Measurements from ENCODE around the gene TMEM178A. TPM values are rescaled to one million over a fixed set of nuclear protein-coding genes. Genes with fewer than 3 reads are reported as not detected.

Gene TMEM178A
- total RNA-seq, 1 donor from 2014 or later: not detected

DNA sequence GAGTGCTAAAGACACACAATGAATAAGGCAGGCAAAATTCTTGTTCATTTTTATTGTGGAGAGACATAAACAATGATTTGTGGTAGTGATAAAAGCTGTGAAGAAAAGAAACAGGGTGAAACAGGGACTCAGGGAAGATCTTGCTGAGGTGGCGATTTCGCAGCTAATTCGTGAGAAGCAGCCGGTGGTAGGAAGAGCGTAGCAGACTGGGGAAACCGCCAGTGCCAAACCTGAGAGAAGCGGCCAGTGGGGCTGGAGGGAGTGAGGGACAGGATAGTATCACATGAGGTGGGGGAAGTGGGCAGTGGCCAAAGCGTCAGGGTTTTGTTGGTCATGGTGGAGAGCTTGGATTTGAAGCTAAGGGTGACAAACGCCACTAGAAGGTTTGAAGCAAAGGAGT is 42.3 kb downstream of the TMEM178A start:
- intact Hi-C loops (cut with micrococcal nuclease): no loop called here

DNA sequence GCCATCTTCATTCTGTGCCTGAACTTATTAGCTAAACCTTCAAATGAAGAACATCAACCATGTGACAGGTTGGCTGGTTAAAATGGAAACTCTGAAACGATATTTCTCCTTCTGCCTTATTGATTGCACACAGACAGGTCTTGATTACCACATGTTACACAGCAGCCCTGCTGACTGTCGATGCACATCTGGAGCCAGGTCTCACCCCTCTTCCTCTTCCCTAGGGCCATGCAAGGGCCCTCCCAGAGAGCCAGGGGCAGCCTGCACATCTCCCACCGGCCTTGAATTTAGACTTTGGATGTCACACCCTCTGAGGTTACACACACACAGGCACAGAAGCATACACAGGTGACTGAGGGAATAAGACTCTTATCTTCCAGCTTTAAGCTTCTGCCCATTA is 45.1 kb downstream of the TMEM178A start:
- intact Hi-C loops (cut with micrococcal nuclease): no loop called here

DNA sequence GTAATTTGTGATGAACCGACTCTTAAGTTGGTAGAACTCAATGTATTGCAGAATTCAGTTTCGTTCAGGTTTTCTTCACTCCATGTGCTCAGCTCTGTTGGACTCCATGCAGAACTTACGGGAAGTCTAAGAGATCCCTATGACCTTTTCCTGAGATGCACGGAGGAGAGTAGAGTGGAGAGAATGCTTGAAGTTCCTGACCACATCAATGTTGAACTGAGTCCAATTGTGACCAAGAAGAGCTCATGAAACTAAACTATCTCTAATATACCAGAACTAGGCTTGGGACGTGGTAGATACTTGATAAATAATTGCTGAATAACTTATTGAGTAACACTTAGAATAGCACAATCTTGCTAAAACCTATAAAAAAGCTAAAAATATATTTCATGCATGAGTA is 47.2 kb downstream of the TMEM178A start:
- intact Hi-C loops (cut with micrococcal nuclease): no loop called here

DNA sequence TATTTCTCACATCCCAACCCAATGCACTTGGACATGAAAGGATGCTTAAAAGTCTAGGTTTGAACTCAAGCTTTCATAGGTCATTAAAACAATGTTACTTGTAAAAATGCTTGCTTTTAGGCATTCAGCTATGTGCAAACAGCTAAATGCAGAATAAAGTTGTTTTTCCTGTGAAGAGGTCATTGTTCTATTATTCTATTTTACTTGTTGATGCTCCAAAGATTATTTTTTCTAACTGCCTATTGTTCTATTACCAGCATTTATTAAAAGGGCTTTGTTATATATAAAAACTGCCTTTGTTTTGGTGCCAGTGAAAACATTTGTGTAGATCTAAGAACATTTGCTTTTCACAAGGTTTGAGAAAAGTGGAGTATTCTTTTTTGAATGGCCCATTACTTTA is 49.4 kb downstream of the TMEM178A start:
- intact Hi-C loops (cut with micrococcal nuclease): no loop called here

DNA sequence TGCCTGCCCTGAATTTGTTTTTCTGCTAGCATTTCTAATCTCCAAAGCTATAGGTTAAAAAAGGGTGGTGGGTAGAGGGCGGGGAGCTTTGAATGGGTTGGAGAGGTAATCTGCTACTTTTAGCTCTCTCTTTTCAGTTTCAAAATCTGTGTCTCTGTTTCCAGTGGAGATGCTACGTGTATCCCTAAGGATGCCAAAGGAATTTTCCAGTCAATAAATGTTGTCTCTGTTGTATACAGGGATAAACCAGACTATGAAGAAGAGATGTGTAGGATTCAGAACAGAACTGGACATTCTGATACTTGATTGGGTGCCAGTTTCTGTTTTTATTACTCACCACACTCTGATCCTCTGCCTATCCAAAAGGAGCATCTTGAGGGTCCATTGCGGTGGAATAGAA is 50.1 kb downstream of the TMEM178A start:
- intact Hi-C loops (cut with micrococcal nuclease): no loop called here

DNA sequence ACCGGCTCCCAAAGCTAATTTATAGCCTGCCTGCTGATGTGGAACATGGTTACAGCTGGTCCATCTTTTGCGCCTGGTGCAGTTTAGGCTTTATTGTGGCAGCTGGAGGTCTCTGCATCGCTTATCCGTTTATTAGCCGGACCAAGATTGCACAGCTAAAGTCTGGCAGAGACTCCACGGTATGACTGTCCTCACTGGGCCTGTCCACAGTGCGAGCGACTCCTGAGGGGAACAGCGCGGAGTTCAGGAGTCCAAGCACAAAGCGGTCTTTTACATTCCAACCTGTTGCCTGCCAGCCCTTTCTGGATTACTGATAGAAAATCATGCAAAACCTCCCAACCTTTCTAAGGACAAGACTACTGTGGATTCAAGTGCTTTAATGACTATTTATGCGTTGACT is 51.4 kb downstream of the TMEM178A start:
- intact Hi-C loops (cut with micrococcal nuclease): no loop called here

DNA sequence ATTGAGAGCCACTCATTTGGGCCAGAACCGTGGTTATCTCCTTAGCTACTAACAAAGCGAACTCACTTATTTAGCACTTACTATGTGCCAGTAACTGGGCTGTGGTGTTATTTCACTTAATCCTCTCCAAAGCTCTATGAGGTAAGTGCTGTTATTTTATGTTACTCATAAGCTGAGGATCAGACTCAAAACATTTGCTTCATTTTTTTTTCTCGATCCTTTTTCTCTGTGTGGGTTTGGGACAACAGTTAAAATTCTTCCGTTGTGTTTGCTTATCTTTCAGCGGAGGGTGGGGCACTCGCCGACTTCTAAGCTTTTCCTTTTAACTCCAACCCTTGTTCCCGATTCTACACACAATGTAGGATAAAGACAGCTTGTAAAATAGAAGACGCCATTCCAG is 52.8 kb downstream of the TMEM178A start:
- intact Hi-C loops (cut with micrococcal nuclease): no loop called here

DNA sequence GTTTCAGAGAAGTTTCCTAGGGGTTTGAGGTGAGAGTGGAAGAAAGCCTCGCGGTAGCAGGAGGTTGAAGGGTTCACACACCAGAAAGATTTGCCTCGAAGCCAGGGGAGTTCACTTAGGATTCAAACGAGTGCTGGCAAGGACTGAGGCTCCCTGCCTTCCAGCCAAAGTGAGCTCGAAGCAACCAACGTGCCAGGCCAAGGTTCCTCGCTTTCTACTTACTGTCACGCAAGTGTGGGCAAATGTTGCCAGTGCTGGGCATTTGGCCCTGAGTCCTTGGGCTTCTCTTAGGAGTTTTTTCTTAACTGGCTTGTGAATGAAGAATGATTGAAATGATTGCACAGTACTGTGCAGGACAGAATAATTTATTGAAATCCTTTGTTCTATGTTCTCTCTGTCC is 53.6 kb downstream of the TMEM178A start:
- intact Hi-C loops (cut with micrococcal nuclease): no loop called here

DNA sequence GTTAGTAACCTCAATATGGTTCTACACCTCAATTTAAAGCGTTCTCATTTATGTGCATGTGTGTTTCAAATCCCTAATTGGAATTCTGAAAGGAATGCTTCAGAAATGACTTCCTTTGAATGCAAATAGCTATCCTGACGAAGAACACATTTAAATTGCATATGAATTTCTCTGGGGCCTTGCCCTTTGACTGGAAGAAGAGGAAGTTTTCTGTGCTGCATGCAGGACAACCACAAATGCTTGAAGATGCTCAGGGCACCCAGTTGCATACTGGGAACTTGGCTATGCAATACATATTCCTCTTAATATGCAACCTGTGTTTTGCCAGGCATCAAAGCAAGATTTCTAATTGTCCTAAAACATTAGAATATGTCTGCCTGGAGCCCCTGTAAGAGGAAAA is 55.3 kb downstream of the TMEM178A start:
- intact Hi-C loops (cut with micrococcal nuclease): loop anchor here (10.0 kb wide), 1 partner anchor 206 kb away; no protein-coding TSS in a partner anchor

DNA sequence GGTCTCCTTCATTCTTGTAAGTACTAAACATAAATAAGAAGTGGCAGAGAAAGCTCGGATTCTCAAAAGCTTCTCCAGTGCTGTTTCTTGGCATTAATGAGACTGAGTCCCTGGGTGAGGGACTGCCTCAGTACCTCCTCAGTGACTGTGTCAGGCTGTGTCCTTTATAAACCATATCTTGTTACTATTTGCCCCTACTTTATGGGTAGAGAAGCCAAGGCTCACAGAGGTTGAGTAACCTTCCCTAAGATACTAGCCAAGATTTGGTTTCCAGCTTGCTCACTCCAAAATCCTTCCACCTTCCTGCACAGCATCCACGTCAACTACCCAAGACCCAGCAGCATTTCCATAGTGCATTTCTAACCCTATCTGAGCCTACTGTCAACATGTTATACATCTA is 57.8 kb downstream of the TMEM178A start:
- intact Hi-C loops (cut with micrococcal nuclease): loop anchor here (10.0 kb wide), 1 partner anchor 209 kb away; no protein-coding TSS in a partner anchor

DNA sequence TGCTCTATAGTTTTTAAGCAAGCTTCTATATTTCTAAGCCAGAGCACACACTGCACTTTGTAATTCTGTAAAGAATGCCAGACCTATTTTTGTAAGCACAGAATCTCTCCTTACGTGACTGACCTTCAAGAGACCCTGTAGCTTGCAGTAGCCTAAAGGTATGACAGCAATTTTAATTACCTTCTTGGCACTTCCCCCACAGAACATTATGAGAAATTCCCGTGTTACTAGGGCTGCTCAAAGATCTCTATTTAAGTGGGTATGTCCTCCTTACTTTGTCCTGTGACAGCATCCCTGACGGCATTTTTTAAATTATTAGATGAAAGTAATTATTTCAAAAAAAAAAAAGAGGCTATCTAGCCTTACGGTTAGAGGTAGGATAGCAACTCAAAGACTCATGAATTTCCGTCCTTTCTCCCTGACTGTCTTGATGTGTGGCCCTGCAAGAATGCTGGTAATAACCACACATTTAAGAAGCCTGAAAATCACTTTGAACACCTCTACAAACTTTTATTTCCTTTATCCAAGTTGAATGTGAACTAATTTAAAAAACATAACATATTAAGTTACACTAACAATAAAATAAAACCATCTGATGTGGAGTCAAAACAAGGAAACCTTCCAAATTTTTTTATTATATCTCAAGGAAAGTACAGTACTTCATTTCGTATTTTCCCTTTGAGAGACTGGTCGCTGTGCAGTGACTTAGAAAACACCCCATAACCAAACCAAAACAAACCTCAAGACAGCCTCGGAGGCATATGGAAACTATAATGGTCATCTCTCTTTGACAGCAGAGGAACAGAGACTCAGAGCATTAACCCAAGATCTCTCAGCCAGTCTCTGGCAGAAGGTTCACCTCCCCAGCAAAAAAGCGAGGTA is 58.5 kb downstream of the TMEM178A start:
- intact Hi-C loops (cut with micrococcal nuclease): loop anchor here (10.0 kb wide), 1 partner anchor 209 kb away; no protein-coding TSS in a partner anchor

DNA sequence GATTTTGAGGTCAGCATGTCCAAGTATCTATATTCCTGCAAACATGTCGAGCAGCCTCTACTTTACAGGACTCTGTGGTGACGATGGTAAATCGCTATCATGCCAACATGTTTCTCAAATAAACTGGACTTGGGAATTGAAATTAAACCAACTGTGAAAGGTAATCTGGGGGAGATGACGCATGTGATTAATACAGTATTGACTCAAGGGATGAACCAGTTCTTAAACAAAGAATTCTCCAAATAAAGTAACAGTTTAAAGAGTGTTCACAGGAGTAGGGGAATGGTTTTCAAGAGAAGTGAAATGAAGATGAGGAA is 59.1 kb downstream of the TMEM178A start:
- intact Hi-C loops (cut with micrococcal nuclease): loop anchor here (10.0 kb wide), 1 partner anchor 210 kb away; no protein-coding TSS in a partner anchor

DNA sequence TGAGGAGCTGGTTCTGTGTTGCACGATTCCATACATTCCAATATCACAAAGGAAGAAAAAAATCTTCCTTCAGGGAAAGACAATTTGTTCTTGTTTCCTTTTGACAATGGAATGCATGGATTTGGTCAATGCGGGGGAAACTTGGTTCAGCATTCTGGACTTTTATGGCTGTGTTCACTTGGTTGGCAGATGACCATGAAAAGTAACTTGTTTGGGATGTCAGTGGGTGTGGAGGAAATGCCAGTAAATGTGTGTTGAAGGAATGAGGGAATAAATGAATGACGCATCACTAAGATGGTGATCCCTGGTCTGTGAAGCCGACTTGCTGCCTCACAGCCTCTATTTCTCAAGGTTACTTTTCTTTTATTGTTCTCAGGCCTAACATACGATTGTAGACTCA is 59.7 kb downstream of the TMEM178A start:
- intact Hi-C loops (cut with micrococcal nuclease): loop anchor here (10.0 kb wide), 1 partner anchor 211 kb away; no protein-coding TSS in a partner anchor

DNA sequence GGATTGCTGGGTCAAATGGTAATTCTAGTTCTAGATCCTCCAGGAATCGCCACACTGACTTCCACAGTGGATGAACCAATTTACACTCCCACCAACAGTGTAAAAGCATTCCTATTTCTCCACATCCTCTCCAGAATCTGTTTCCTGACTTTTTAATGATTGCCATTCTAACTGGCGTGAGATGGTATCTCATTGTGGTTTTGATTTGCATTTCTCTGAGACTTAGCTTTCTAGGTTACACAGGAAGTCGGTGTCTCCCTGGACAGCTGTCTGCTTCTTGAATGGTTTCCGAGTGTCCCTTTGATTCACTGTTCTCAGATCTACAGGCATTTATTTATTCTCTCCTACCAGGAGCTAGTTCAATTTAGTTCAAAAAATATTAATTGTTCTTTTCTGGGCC is 62.4 kb downstream of the TMEM178A start:
- intact Hi-C loops (cut with micrococcal nuclease): loop anchor here (10.0 kb wide), 1 partner anchor 213 kb away; no protein-coding TSS in a partner anchor

DNA sequence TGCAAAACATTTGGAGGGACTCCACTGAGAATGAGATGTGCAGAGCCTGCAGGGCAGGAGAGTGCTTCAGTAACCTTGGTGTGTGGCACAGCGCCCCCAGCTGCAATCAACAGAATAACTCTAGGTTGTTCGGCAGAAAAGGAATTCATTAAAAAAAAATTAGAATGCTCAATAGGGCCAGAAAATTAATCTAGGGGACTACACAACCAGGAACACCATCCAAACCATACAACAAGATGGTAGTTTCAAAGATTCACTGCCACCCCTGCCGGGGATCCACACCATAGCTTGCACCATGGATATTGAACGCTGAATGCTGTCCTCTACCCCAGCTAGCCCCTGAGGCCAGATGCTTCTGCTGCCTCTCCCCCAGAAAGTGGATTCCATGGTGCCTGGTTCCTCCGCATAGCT is 63.2 kb downstream of the TMEM178A start:
- intact Hi-C loops (cut with micrococcal nuclease): loop anchor here (10.0 kb wide), 1 partner anchor 214 kb away; no protein-coding TSS in a partner anchor

DNA sequence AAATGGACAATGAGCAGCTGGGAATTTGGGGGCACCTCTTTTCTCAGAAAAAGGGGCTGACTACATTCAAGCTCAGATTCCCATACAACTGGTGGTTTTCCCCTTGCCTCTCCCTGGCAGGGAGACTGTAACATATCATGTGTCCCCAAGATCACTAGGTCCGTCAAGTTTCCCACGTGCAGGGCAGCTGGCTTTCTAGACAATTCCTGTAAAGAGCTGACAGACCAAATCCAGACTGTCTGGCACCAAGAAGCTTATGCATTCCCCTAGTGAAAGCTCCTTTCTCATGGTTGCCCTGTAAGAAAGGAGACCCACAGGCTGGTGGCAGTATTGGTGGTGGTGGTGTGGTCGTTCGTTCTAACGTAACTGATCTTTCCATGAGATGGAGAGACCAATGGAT is 64.6 kb downstream of the TMEM178A start:
- intact Hi-C loops (cut with micrococcal nuclease): loop anchor here (1.0 to 2.0 kb wide), 2 partner anchors 351 to 783 kb away; no protein-coding TSS in a partner anchor

DNA sequence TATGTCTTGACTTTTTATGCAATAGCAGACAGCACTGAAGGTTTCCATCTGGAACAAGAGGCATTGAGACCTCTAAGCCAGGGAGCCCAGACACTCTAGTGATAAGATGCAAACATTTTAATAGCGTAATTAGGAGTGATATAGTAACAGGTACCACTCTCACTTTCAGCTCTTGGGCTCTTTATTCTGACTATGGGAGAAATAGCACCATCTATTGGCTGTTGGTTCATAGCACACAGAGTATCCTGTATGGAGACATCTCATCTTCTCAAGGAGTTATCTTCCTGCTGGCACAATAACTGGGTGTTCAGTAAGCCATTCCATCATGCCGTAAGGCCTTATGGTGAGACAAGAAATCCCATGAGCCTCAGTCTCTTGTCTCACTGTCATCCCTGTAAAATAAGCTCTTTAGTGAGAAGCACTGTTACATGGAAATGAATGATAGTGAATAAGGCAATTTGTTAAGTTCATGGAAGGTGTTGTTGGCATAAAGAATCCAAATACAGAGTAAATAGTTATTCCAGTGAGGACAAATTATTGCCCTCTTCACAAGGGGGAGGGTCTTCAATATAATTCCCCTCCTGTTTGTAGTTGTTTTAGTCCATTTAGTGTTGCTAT is 65.1 kb downstream of the TMEM178A start:
- intact Hi-C loops (cut with micrococcal nuclease): loop anchor here (1.0 to 2.0 kb wide), 2 partner anchors 351 to 784 kb away; no protein-coding TSS in a partner anchor

DNA sequence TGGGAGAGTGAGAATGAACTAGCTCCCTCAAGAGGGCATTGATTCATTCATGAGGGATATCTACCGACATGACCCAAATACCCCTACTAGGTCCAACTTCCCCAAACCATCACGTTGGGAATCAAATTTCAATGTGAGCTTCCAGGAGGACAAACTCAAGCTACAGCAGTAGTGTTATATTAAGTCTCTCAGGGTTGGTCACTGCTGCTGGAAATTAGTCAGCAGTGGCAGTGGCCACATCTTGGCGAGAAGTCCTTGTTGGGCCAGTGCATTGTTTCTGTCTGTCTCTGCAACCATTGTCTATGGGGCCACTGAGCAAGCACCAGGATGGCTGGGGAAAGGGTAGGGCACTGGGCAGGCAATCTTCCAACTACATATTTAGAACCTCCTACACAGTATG is 65.8 kb downstream of the TMEM178A start:
- intact Hi-C loops (cut with micrococcal nuclease): loop anchor here (2.0 kb wide), 1 partner anchor 785 kb away; no protein-coding TSS in a partner anchor

DNA sequence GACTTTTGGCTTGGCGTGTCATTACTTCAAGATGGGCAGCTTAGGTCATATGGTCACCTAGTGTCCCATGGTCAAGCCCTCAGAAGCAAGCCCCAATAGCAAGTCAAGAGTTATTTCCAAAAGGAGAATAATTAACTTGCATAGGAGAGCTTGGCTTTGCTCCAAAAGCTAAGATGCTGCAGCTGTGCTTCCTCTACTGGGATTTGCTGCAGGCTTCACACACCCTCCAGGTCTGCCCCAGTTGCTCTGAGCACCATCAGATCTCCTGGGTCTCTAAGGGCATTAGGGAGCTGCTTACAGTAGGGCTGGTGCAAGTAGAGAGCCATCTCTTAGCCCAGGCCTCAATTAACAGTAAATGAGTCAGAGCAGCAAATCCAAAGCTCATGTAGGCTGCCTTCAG is 66.8 kb downstream of the TMEM178A start:
- intact Hi-C loops (cut with micrococcal nuclease): no loop called here

DNA sequence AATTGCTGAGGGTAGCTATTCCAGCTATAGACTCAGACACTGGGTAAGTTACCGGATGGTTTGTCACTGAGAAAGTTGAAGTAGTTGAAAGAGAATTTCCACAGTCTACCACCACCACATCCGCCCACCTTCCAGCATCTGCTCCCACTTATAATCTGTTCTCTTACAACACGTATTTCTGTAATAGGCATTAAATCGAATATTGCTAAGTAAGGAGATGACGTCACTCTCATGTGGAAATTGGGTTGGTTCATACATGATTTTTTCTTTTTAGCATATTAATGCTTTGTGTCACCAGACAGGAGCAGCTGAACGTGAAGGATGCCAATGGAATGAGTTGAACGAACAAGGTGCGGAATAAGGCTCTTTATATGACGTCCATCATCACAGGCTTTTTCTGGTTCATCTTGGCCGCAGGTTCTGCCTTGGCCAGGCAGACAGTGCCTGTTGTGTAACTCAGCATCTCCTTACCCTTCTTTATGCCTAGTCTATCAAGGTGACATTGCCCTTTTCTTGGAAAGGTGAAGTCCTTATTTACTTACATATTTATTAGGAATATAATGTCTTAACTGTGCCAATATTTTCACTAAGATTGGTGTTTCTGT is 67.5 kb downstream of the TMEM178A start:
- intact Hi-C loops (cut with micrococcal nuclease): no loop called here

DNA sequence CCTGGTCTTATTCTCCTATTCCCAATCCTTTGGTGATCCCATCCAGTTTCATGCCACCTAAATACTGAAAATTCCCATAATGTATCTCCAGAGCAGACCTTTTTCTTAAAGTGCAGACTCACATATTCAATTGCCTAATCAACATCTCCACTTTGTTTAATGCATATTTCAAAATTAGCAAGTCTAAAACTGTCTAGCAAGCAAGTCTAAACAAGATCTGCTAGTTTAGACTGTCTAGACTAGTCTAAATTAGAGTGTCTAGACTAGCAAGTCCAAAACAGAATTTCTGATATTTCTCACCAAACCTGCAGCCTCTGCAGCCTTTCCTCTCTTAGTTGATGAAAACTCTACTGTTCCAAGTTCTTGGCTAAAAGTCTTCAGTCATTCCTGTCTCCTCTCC is 68.7 kb downstream of the TMEM178A start:
- intact Hi-C loops (cut with micrococcal nuclease): no loop called here

DNA sequence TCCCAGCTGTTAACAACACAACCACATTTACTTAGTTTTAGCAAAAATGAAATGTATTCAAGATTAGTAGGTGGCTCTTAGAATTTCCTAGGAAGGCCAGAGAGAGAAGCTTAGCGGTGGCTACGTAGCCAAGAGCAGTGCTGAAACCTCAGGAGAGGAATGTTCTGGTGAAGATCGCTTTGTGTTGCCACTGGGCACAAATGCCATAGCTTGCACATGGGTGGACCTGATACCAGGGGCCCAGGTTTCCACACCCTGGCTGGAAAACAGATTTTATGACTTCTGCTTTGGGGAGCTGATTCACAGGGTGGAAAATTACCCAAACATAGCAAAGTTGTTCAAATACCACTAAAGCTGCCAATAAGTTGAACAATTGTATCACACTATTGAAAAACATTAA is 69.9 kb downstream of the TMEM178A start:
- intact Hi-C loops (cut with micrococcal nuclease): no loop called here

Measured in T-helper 1 cell treated with Interleukin-12 subunit alpha and Interleukin-12 subunit beta and Interleukin-4 antibody, amounts not matched to agents 30 ng/mL and 1 ng/mL, for 36 hours (primary cell).